ENCODE measurements around the gene KIAA1614.

The KIAA1614 gene

DNA sequence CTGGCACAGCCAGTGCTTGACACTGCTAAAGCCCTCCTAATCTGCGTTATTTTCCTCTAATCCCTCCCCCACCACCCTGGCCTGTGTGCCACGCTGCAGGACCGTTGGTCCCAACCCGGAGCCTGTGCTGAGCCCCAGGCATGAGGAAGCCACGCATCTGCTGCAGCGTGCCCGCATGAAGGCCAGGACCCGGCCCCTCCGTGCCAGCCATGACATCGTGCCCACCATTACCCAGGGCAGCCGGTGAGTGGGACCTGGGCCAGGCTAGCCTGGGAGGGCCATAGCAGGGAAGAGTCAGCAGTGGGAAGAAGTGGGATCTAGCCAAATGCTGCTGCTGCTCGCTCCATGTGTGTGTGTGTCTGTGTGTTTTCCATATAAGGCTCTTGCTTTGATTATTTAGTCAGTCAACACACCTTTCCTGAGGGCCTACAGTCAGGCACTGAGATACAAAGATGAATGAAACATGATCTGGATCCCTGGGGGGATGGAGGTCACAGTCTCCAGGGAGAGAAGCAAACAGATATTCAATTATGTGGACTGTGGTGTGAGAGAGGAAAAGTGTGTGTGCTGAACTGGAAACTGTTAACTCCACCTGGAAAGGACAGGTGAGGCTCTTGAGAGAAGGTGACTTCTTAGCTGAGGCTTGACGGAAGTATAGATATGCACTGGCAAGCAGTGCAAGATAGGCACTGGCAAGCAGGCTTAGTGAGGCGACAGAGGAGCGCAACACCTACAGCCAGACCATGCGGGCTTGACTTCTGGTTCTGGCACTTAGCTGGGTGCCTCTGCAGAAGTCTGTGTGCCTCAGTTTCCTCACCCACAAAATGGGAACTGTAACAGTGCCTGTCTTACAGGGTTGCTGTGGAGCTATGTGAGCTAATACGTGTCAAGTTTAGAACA, 15.9 kb downstream of the KIAA1614 start:
- H3K9me3 ChIP-seq (ENCODE audit: control insufficient read depth, low read depth, low read length), result no peaks in the 10 kb centered on the region
- no peaks in the 10 kb centered on the region for H3K27me3 ChIP-seq (ENCODE audit: control insufficient read depth, insufficient read depth, low read length)
- H3K36me3 ChIP-seq (ENCODE audit: control insufficient read depth, low read depth, low read length), result no peaks in the 10 kb centered on the region
- H3K9ac ChIP-seq (ENCODE audit: low read length), result no peak overlapping the region
- H3K4me3 ChIP-seq (ENCODE audit: low read length), result no peak overlapping the region
- H3K4me1 ChIP-seq (ENCODE audit: control insufficient read depth, low read depth, low read length), result peaks cover 37% of the 10 kb centered on the region
- H3K27ac ChIP-seq (ENCODE audit: low read length), result no peak overlapping the region

DNA sequence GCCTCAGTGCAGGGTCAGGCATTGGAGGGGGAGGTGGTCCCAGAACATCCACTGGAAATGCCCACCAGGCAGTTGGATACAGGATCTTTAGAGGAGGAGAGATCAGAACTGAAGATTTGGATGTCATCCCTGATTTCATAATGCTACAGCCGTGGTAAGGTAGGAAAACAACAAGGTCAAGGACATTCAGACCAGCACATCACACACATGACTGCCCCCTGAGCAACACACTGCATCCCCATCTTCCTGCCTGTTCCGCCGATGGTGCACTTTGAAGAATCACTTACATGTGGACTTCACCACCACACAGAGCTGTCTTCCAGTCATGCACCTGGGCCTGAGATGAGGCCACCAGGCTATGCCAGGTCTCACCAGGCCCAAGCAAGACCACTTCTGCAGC, 16.7 kb downstream of the KIAA1614 start:
- Histone ChIP-seq H3K36me3 (ENCODE audit: control insufficient read depth, low read depth, low read length) (no peaks in the 10 kb centered on the region), H3K27ac (ENCODE audit: low read length) (no peak overlapping the region), H3K9ac (ENCODE audit: low read length) (no peak overlapping the region)

DNA sequence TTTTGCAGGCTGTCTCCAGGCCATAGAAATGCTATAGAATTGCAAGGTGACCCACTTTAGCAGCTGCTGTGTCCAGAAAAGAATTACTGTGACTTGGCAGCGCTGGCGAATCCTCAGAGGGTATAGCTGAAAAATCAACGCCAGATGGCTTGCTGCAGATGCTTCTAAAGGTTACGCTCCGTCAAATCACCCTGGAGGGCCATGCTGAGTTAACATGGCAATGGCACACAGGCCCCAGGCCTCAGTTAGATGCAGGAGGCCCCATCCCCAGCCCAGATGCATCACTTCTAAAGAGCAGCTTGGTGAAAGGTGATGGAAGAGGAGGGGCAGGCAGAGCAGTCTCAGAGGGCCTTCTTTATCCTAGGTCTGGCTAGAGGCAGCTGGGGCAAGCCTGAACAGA, 18.0 kb downstream of the KIAA1614 start:
- no peak overlapping the region for H3K9ac ChIP-seq (ENCODE audit: low read length)
- no peaks in the 10 kb centered on the region for H3K27me3 ChIP-seq (ENCODE audit: control insufficient read depth, insufficient read depth, low read length)
- H3K9me3 ChIP-seq (ENCODE audit: control insufficient read depth, low read depth, low read length), result no peaks in the 10 kb centered on the region
- H3K4me1 ChIP-seq (ENCODE audit: control insufficient read depth, low read depth, low read length), result peaks cover 18% of the 10 kb centered on the region
- no peak overlapping the region for H3K27ac ChIP-seq (ENCODE audit: low read length)
- no peak overlapping the region for H3K4me3 ChIP-seq (ENCODE audit: low read length)
- H3K36me3 ChIP-seq (ENCODE audit: control insufficient read depth, low read depth, low read length), result no peaks in the 10 kb centered on the region

More for the DNA sequence above, 16.7 kb downstream of the KIAA1614 start:
- Histone ChIP-seq H3K4me1 (ENCODE audit: control insufficient read depth, low read depth, low read length) (peaks cover 29% of the 10 kb centered on the region), H3K9me3 (ENCODE audit: control insufficient read depth, low read depth, low read length) (no peaks in the 10 kb centered on the region), H3K4me3 (ENCODE audit: low read length) (no peak overlapping the region), H3K27me3 (ENCODE audit: control insufficient read depth, insufficient read depth, low read length) (no peaks in the 10 kb centered on the region)

DNA sequence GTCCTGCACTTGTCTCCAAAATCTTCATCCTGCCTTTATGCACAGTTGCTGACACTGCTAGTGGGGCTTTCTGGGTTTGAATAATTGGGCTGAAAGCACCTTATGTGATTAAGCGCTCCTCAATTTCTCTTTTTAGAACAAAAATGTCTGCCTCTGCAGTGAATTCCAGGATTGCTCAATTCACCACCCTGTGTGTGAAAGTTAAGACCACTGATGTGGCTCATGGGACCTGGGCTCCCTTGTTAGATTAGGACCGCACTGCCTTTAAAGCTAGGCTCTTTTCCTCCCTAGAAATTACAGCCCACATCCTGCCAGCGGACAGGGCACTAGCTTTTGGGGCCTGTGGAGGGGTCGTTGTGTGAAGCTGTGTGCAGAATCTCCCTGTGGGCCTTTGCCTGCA, 18.8 kb downstream of the KIAA1614 start:
- Histone ChIP-seq H3K9ac (ENCODE audit: low read length) (no peak overlapping the region), H3K9me3 (ENCODE audit: control insufficient read depth, low read depth, low read length) (no peaks in the 10 kb centered on the region), H3K36me3 (ENCODE audit: control insufficient read depth, low read depth, low read length) (no peaks in the 10 kb centered on the region), H3K4me3 (ENCODE audit: low read length) (no peak overlapping the region), H3K4me1 (ENCODE audit: control insufficient read depth, low read depth, low read length) (peaks cover 10% of the 10 kb centered on the region), H3K27ac (ENCODE audit: low read length) (no peak overlapping the region), H3K27me3 (ENCODE audit: control insufficient read depth, insufficient read depth, low read length) (no peaks in the 10 kb centered on the region)

DNA sequence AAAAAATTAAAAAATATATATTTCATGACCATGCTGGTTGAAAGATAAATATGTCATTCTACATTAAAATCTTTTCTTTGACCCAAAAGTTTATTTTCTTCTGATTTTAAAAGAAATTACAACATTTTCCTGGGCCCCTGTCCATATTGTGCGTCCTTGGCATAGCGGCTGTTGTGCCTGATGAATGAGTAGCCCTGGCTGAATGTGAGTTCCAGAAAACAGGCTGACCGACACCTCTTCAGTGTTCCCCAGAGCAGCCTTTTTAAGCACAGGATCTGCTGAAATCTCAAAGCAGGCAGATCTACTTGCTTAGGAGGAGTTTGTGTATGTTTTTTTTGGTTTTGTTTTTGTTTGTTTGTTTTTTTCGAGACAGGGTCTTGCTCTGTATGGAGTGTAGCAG, 19.7 kb downstream of the KIAA1614 start:
- no peaks in the 10 kb centered on the region for H3K27me3 ChIP-seq (ENCODE audit: control insufficient read depth, insufficient read depth, low read length)
- no peak overlapping the region for H3K9ac ChIP-seq (ENCODE audit: low read length)
- no peaks in the 10 kb centered on the region for H3K36me3 ChIP-seq (ENCODE audit: control insufficient read depth, low read depth, low read length)
- H3K9me3 ChIP-seq (ENCODE audit: control insufficient read depth, low read depth, low read length), result no peaks in the 10 kb centered on the region
- no peak overlapping the region for H3K27ac ChIP-seq (ENCODE audit: low read length)
- H3K4me3 ChIP-seq (ENCODE audit: low read length), result no peak overlapping the region
- peaks cover 5% of the 10 kb centered on the region for H3K4me1 ChIP-seq (ENCODE audit: control insufficient read depth, low read depth, low read length)

DNA sequence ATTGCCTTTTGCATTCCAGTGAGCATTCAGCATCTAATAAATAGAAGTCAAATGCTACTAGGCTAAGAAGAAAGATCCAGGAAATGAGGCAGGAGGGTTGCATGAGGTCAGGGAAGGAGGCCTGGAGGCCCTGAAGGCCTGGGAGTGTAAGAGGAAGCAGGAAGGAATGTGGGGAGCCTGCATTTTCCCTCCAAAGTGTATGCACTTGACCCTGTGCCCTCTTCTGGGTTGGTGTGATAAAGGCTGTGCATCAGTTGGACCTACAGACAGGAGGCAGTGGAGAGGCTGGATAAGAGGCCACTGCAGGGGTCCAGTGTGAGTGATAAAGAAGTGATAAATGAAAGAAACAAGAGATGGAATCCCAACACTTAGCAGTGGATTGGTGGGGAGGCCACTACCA, 20.4 kb downstream of the KIAA1614 start:
- Histone ChIP-seq H3K27me3 (ENCODE audit: control insufficient read depth, insufficient read depth, low read length) (no peaks in the 10 kb centered on the region), H3K36me3 (ENCODE audit: control insufficient read depth, low read depth, low read length) (no peaks in the 10 kb centered on the region), H3K9me3 (ENCODE audit: control insufficient read depth, low read depth, low read length) (no peaks in the 10 kb centered on the region), H3K27ac (ENCODE audit: low read length) (no peak overlapping the region), H3K4me1 (ENCODE audit: control insufficient read depth, low read depth, low read length) (peaks cover under 1% of the 10 kb centered on the region), H3K9ac (ENCODE audit: low read length) (no peak overlapping the region), H3K4me3 (ENCODE audit: low read length) (no peak overlapping the region)

DNA sequence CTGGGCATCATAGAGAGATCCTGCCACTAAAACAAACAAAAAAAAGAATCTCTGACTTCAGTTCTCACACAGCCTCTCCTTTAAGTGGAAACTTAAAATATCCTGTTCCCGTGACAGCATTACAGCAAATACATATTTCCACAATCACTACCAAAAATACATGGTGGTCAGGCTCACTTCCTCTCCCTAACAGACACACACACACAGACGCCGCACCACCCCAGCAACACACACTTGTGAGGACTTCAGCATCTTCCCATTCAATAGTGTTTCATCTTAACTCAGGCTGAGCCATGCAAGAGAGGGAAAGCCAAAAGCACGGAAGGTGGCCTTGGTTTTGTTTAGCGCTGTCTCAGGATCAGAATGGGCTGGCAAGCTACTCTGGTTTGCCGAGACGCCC, 21.9 kb downstream of the KIAA1614 start:
- Histone ChIP-seq H3K4me1 (ENCODE audit: control insufficient read depth, low read depth, low read length) (no peaks in the 10 kb centered on the region), H3K9ac (ENCODE audit: low read length) (no peak overlapping the region), H3K4me3 (ENCODE audit: low read length) (no peak overlapping the region), H3K27me3 (ENCODE audit: control insufficient read depth, insufficient read depth, low read length) (no peaks in the 10 kb centered on the region), H3K27ac (ENCODE audit: low read length) (no peak overlapping the region), H3K36me3 (ENCODE audit: control insufficient read depth, low read depth, low read length) (no peaks in the 10 kb centered on the region), H3K9me3 (ENCODE audit: control insufficient read depth, low read depth, low read length) (no peaks in the 10 kb centered on the region)

DNA sequence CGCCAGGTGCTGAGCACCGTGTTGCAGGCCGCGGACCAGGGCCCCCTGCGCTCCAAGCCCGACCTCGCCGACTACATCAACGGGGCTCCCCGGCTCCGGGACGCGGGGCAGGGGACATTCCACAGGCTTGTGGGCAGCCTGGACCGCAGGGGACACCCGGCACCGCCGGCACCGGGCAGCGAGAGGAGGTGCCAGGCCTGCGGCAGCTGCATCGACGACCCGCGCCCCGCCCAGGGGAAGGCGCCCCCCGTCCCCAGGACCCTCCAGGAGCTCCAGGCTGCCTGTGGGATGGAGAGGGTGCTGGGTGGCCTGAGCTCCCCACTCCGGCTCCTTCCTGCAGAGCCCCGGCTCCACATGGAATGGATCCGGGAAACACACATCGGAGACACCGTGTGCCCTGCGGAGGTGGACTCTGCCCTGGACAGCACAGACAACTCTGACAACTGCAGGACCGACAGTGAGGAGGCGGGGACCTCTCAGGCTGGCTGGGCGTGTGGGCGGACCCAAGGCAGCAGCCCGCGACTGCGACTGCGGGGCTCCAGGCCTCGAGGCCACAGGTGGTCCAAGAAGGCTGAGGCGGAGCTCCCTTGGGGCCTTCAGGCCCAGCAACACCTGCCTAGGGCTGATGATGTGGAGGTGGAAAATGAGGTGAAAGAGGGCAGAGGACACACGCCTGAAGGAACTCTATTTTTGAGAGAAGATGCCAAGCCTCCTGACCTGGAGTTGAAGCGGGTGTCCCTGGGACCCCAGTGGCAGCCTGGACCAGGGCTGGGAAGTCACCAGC, 22.8 kb downstream of the KIAA1614 start:
- Histone ChIP-seq H3K4me3 (ENCODE audit: low read length) (no peak overlapping the region), H3K27me3 (ENCODE audit: control insufficient read depth, insufficient read depth, low read length) (no peaks in the 10 kb centered on the region), H3K9ac (ENCODE audit: low read length) (no peak overlapping the region), H3K27ac (ENCODE audit: low read length) (no peak overlapping the region), H3K36me3 (ENCODE audit: control insufficient read depth, low read depth, low read length) (no peaks in the 10 kb centered on the region), H3K4me1 (ENCODE audit: control insufficient read depth, low read depth, low read length) (no peaks in the 10 kb centered on the region), H3K9me3 (ENCODE audit: control insufficient read depth, low read depth, low read length) (no peaks in the 10 kb centered on the region)

DNA sequence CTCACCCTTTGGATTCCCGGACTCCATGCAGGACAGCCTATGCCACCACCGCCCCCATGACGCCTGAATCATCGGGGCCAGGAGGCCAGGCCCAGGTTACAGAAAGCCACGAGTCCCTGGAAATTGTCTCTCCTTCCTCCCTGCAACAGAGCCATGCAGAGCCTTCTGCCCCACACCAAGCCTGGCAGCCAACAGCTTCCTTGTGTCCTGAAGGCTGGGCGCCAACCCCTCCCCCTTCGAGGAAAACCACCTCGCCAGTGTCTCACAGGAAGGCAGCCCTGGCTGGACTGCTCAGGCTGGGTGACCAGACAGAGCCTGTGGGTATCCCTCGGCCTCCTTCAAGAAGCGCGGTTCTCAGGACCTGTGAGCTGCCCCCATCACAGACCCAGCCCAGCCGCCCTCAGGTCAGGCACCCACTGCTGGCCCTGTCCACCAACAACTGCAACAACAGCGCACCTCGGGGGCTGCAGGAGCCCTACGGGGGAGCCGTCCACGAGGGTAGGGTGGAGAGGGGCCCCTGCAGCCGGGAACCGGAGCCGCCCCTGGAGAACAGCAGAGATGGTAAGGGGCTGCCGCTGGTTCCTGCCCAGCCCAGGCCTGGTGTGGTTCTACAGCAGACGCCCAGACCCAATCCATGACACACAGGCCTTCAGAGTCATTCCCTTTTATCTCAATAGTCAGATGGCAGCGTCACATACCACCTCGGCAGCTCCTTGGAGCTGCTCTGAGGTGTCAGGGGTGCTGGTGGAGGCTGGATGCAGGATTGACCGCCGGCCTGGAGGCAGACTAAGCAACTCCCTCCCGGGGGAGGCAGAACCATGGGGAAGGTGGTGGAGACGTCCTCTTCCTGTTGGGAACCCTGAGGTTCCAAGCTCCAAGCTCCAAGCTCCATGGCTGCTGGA, 23.7 kb downstream of the KIAA1614 start:
- Histone ChIP-seq H3K9me3 (ENCODE audit: control insufficient read depth, low read depth, low read length) (no peaks in the 10 kb centered on the region), H3K36me3 (ENCODE audit: control insufficient read depth, low read depth, low read length) (no peaks in the 10 kb centered on the region), H3K4me1 (ENCODE audit: control insufficient read depth, low read depth, low read length) (no peaks in the 10 kb centered on the region), H3K4me3 (ENCODE audit: low read length) (no peak overlapping the region), H3K9ac (ENCODE audit: low read length) (no peak overlapping the region), H3K27ac (ENCODE audit: low read length) (no peak overlapping the region), H3K27me3 (ENCODE audit: control insufficient read depth, insufficient read depth, low read length) (no peaks in the 10 kb centered on the region)

DNA sequence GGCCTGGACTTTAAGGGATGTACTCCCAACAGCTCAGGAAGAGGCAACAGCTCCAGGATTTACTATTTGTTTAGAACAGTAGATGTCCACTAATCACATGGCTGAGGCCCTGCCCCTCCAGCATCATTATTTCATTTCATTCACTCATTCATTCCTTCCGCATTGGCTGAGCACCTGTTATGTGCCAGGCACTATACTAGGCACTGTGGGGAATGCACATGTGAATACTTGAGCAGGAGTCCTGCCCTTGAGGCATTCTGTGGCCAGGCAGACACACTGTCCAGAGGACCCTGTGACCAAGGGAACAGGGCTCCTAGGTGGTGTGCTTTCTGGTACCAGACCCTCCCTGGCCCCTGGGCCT, 24.3 kb downstream of the KIAA1614 start:
- no peaks in the 10 kb centered on the region for H3K27me3 ChIP-seq (ENCODE audit: control insufficient read depth, insufficient read depth, low read length)
- no peak overlapping the region for H3K27ac ChIP-seq (ENCODE audit: low read length)
- no peak overlapping the region for H3K9ac ChIP-seq (ENCODE audit: low read length)
- no peak overlapping the region for H3K4me3 ChIP-seq (ENCODE audit: low read length)
- H3K9me3 ChIP-seq (ENCODE audit: control insufficient read depth, low read depth, low read length), result no peaks in the 10 kb centered on the region
- H3K36me3 ChIP-seq (ENCODE audit: control insufficient read depth, low read depth, low read length), result no peaks in the 10 kb centered on the region
- H3K4me1 ChIP-seq (ENCODE audit: control insufficient read depth, low read depth, low read length), result no peaks in the 10 kb centered on the region

DNA sequence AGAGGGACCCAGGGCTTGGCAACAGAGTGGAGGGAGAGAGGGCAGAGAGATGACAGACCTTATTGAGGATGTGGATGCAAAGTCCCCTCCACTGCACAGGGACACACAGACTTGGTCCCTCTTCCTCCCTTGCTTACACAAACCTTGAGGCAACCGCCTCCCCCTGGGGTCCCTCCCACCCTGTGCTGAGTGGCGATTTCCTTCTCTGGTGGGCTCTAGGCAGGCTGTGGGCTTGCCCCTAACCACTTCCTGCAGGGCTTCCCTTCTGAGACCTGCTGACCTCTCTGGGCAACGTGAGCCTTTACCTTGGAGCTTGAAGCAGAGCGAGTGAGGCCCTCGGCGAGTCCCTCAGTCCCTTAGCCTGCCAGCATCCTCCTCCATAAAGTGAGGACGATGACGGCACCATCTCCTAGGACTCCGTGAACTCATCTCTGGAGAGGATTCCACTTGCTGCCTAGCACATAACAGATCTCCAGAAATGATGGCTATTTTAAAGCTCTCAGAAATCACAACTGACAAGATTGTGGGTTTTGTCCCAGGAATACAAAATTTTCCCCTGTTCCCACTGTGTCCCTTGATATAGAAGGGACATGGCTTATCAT, 25.0 kb downstream of the KIAA1614 start:
- Histone ChIP-seq H3K9ac (ENCODE audit: low read length) (no peak overlapping the region), H3K27me3 (ENCODE audit: control insufficient read depth, insufficient read depth, low read length) (no peaks in the 10 kb centered on the region), H3K9me3 (ENCODE audit: control insufficient read depth, low read depth, low read length) (no peaks in the 10 kb centered on the region), H3K4me1 (ENCODE audit: control insufficient read depth, low read depth, low read length) (no peaks in the 10 kb centered on the region), H3K36me3 (ENCODE audit: control insufficient read depth, low read depth, low read length) (no peaks in the 10 kb centered on the region), H3K27ac (ENCODE audit: low read length) (no peak overlapping the region), H3K4me3 (ENCODE audit: low read length) (no peak overlapping the region)

Measured in iPS-18a (cell line).